Measurements from ENCODE around the gene ATMIN. TPM values are rescaled to one million over a fixed set of nuclear protein-coding genes. Genes with fewer than 3 reads are reported as not detected.

Gene ATMIN
- total and polyA plus RNA-seq, 10 of the 15 experiments (the other 5 are each of a cell fraction or from before 2014, with no cell fraction given) = 5.2 to 28.9 (median 18.3) TPM

DNA sequence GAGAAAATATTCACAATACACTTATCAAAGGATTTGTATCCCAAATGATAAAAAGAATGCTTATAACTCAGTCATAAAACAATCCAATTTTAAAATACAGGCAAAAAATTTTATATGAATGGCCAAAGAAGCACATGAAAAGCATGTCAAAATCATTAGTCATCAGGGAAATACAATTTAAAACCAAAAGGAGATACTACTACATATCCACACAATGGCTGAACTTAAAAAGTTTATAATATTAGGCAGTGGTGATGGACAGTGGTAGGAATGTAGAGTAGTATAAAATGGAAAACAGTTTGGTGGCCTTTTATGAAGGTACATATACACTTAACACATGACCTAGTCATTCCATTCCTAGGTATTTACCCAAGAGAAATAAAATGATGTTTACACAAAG, 41.2 kb upstream of the ATMIN start:
- H3K27ac ChIP-seq (ENCODE audit: control insufficient read depth, insufficient read depth) = no peak overlapping the region
- no peak for FAIRE-seq
- H3K9ac ChIP-seq (ENCODE audit: control insufficient read depth, insufficient read depth, low read length) = no peak overlapping the region
- no TSS peak for BruUV-seq (replicated peaks)
- no peak for DNase-seq (ENCODE audit: low read depth, low spot score)
- H3K4me1 ChIP-seq (ENCODE audit: control insufficient read depth, insufficient read depth, low read length) = no peaks in the 10 kb centered on the region; the same call in 1 of the 2 replicates
- H2AFZ ChIP-seq (ENCODE audit: control insufficient read depth, low read depth, low read length) = no peak overlapping the region
- intact Hi-C loops (cut with micrococcal nuclease; ENCODE audit: unreplicated experiment) (no loop called here), in situ Hi-C loops (cut with MboI) (no loop called here)
- ChIA-PET CTCF (interaction anchor here (1.5 to 2.6 kb wide), 2 partner anchors 10 to 20 kb away, joined by 6 to 22 read pairs; no protein-coding TSS in a partner anchor), POLR2A (interaction anchor here (1.5 kb wide), 1 partner anchor 12 kb away, joined by 5 read pairs; no protein-coding TSS in a partner anchor), SMC1A (ENCODE audit: uncharacterized antibody, unreplicated experiment) (interaction anchor here (1.4 kb wide), 1 partner anchor 8 kb away, joined by 4 read pairs; no protein-coding TSS in a partner anchor), RAD21 (ENCODE audit: unreplicated experiment) (no interaction called here)
- H3K27me3 ChIP-seq (replicated peaks in 1 of 2; ENCODE audit: control insufficient read depth in 2 of 2, insufficient read depth in 2 of 2, low read length in 1 of 2) = no peaks in the 10 kb centered on the region
- TF ChIP-seq, protein P1, sequence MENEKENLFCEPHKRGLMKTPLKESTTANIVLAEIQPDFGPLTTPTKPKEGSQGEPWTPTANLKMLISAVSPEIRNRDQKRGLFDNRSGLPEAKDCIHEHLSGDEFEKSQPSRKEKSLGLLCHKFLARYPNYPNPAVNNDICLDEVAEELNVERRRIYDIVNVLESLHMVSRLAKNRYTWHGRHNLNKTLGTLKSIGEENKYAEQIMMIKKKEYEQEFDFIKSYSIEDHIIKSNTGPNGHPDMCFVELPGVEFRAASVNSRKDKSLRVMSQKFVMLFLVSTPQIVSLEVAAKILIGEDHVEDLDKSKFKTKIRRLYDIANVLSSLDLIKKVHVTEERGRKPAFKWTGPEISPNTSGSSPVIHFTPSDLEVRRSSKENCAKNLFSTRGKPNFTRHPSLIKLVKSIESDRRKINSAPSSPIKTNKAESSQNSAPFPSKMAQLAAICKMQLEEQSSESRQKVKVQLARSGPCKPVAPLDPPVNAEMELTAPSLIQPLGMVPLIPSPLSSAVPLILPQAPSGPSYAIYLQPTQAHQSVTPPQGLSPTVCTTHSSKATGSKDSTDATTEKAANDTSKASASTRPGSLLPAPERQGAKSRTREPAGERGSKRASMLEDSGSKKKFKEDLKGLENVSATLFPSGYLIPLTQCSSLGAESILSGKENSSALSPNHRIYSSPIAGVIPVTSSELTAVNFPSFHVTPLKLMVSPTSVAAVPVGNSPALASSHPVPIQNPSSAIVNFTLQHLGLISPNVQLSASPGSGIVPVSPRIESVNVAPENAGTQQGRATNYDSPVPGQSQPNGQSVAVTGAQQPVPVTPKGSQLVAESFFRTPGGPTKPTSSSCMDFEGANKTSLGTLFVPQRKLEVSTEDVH (IDR thresholded peaks at IDR 0.05; ENCODE audit: low read depth, partially characterized antibody) = no peak
- no peak for TF ChIP-seq TCF12 (IDR thresholded peaks at IDR 0.05; ENCODE audit: low read depth, low read length)
- no peak for TF ChIP-seq EED (IDR thresholded peaks at IDR 0.05; ENCODE audit: low read depth)
- TF ChIP-seq RB1 (IDR thresholded peaks at IDR 0.05; ENCODE audit: borderline replicate concordance) = no peak
- no peak for TF ChIP-seq NRF1 (conservative IDR thresholded peaks at IDR 0.05; ENCODE audit: low read depth, low read length)
- TF ChIP-seq SIX5 (IDR thresholded peaks at IDR 0.05; ENCODE audit: low read depth, low read length, severe bottlenecking) = no peak
- TF ChIP-seq ESRRA (IDR thresholded peaks at IDR 0.05; ENCODE audit: low read length) = no peak
- TF ChIP-seq YBX1 (IDR thresholded peaks at IDR 0.05) = no peak
- no peak for TF ChIP-seq GATAD2B (conservative IDR thresholded peaks at IDR 0.05; ENCODE audit: low read depth)
- no peak for TF ChIP-seq RELA (IDR thresholded peaks at IDR 0.05; ENCODE audit: borderline replicate concordance, partially characterized antibody)
- TF ChIP-seq MEF2B (IDR thresholded peaks at IDR 0.05; ENCODE audit: partially characterized antibody, poor library complexity, severe bottlenecking) = no peak
- no peak for TF ChIP-seq ZSCAN29 (IDR thresholded peaks at IDR 0.05)
- H3K9me3 ChIP-seq (replicated peaks; ENCODE audit: control insufficient read depth, insufficient read depth, low read length) = no peaks in the 10 kb centered on the region; the same call in 2 of the 3 replicates
- H3K4me3 ChIP-seq = no peak overlapping the region
- ATAC-seq = no peak
- H3K36me3 ChIP-seq (ENCODE audit: control insufficient read depth in 2 of 2, insufficient read depth in 2 of 2, low read length in 1 of 2) = peaks cover 3 to 10% of the 10 kb centered on the region in 2 experiments
- H3K4me2 ChIP-seq (ENCODE audit: control insufficient read depth, insufficient read depth) = no peak overlapping the region
- peaks cover 68% of the 10 kb centered on the region for H3K79me2 ChIP-seq (ENCODE audit: control insufficient read depth, insufficient read depth, low read length)
- peaks cover 3% of the 10 kb centered on the region; the same call in 1 of the 2 replicates for H4K20me1 ChIP-seq (ENCODE audit: control insufficient read depth, insufficient read depth)
